ENCODE results near the gene ACHE. TPM values are rescaled to one million over a fixed set of nuclear protein-coding genes. Genes with fewer than 3 reads are reported as not detected.

Gene ACHE
- total RNA-seq, 1 experiment from 2014 or later, result 7.0 TPM

DNA sequence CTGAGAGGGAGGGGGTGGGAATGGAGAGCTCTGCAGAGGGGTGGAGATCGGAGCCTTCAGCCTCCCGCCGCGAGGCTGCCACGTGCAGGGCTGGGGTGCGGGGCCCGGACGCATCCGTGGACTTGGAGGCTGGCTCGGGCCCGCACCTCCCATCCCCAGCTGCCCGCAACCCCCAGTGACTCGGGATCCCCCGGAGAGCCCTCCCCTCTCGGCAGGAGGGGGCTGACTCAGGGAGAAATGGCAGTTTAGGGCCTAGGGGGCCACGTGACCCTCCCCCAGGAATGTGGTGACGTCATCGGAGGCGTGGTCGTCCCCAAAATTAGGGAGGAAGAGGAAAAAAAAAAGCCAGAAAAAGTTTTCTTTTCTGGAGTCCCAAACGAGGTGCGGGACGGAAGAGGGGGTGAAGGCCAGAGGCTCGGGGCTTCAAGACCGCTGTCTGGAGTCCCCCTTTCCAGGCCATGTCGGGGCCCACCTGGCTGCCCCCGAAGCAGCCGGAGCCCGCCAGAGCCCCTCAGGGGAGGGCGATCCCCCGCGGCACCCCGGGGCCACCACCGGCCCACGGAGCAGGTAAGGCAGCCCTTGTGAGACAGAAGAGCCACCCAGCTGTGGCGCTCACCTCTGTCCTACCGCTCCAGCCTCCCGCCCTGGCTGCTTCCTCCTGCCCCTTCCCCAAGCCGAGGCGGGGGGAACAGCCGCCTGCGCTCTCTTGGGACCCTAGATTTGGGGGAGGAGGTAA, 28.5 kb downstream of the ACHE start, which contains the start of gene TRIP6:
TRIP6 (plus strand) TSS at position 348 of the 736 bp plus-strand sequence; CDS start at position 459, 111 bp downstream.
- Histone ChIP-seq H3K9me3 (ENCODE audit: control insufficient read depth, low read depth, low read length) (no peaks in the 10 kb centered on the region), H2BK20ac (ENCODE audit: low read depth, low read length, poor library complexity, severe bottlenecking) (no peak within 1 kb of the TSS), H2AK5ac (ENCODE audit: insufficient read length, low read length) (no peak within 1 kb of the TSS), H4K5ac (ENCODE audit: insufficient read length, low read depth, low read length) (no peak within 1 kb of the TSS), H2BK12ac (ENCODE audit: insufficient read length, low read depth, low read length) (peak within 1 kb of the TSS; percentile 46), H2BK5ac (ENCODE audit: insufficient read length, low read length) (peak within 1 kb of the TSS; percentile 15), H3K79me1 (ENCODE audit: insufficient read depth, low read depth, low read length, poor library complexity, severe bottlenecking) (peaks cover 3% of the 10 kb centered on the region), H3K18ac (ENCODE audit: insufficient read length, low read depth, low read length) (peak within 1 kb of the TSS; percentile 73), H3K23ac (ENCODE audit: insufficient read length, low read depth, low read length) (no peak within 1 kb of the TSS), H3K4me1 (ENCODE audit: insufficient read depth, low read length) (no peaks in the 10 kb centered on the region; the same call in 1 of the 2 replicates), H3K27me3 (ENCODE audit: insufficient read depth, low read length) (no peaks in the 10 kb centered on the region), H3K4me2 (ENCODE audit: insufficient read depth, insufficient read length, low read length) (peak within 1 kb of the TSS; percentile 77), H4K20me1 (ENCODE audit: control insufficient read depth, insufficient read depth, insufficient read length) (no peaks in the 10 kb centered on the region), H2BK15ac (ENCODE audit: low read depth, low read length) (no peak within 1 kb of the TSS), H2AFZ (ENCODE audit: low read length) (no peak within 1 kb of the TSS), H3K9ac (ENCODE audit: extremely low read depth, insufficient read length, low read length) (peak within 1 kb of the TSS; percentile 83), H3K14ac (ENCODE audit: insufficient read depth, low read length) (peak within 1 kb of the TSS; percentile 84), H2BK120ac (ENCODE audit: low read depth, low read length, poor library complexity, severe bottlenecking) (peak within 1 kb of the TSS; percentile 28), H4K91ac (ENCODE audit: insufficient read length, low read depth, low read length) (no peak within 1 kb of the TSS), H3K79me2 (ENCODE audit: insufficient read depth, low read length) (peaks cover 3% of the 10 kb centered on the region; the same call in 1 of the 2 replicates), H3K4ac (ENCODE audit: low read depth, low read length) (no peak within 1 kb of the TSS; the same call in 1 of the 2 replicates), H4K8ac (replicated peaks; ENCODE audit: insufficient read length, low read depth, low read length) (no peak within 1 kb of the TSS), H3K23me2 (ENCODE audit: insufficient read length, low read depth, low read length, poor library complexity, severe bottlenecking) (peaks cover 10% of the 10 kb centered on the region), H3K27ac (ENCODE audit: insufficient read length, low read depth, low read length) (no peak within 1 kb of the TSS), H3T11ph (ENCODE audit: low read length) (no peak within 1 kb of the TSS), H3K56ac (ENCODE audit: insufficient read length, low read depth, low read length) (no peak within 1 kb of the TSS)
- H3K4me1 Mint-ChIP-seq, result peaks cover 12 to 15% of the 10 kb centered on the region in 2 experiments
- no peaks in the 10 kb centered on the region for H3K9me3 Mint-ChIP-seq
- TF ChIP-seq, protein P1, sequence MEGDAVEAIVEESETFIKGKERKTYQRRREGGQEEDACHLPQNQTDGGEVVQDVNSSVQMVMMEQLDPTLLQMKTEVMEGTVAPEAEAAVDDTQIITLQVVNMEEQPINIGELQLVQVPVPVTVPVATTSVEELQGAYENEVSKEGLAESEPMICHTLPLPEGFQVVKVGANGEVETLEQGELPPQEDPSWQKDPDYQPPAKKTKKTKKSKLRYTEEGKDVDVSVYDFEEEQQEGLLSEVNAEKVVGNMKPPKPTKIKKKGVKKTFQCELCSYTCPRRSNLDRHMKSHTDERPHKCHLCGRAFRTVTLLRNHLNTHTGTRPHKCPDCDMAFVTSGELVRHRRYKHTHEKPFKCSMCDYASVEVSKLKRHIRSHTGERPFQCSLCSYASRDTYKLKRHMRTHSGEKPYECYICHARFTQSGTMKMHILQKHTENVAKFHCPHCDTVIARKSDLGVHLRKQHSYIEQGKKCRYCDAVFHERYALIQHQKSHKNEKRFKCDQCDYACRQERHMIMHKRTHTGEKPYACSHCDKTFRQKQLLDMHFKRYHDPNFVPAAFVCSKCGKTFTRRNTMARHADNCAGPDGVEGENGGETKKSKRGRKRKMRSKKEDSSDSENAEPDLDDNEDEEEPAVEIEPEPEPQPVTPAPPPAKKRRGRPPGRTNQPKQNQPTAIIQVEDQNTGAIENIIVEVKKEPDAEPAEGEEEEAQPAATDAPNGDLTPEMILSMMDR (conservative IDR thresholded peaks at IDR 0.05), result no peak
- WGBS (ENCODE audit: extremely low coverage, insufficient read length, low lambda C conversion rate), result no CpG with 5 or more reads among the region's 42 CpGs
- DNase-seq, result peak; percentile 86
- no peaks in the 10 kb centered on the region for H3K27me3 Mint-ChIP-seq (ENCODE audit: low read depth)
- peak within 1 kb of the TSS; percentile 98 to 99 (median 98); a peak in 6 of 7 replicates for H3K27ac Mint-ChIP-seq
- H3K4me3 Mint-ChIP-seq, result peak within 1 kb of the TSS; percentile 92 to 97
- peaks cover 25 to 53% (median 40%) of the 10 kb centered on the region in 3 experiments for H3K36me3 Mint-ChIP-seq (ENCODE audit: insufficient read depth in 1 of 3, low read depth in 3 of 3)

All from H9 (cell line).